GM11168 (cell line): ENCODE measurements around the gene YKT6.
"Not testable (repeated sequence)": the region's sequence is repeated elsewhere in the genome, so short reads cannot be mapped to it uniquely, and the experiment has no call there.

Experiments
- in situ Hi-C: fragments of 300-500 bp; cut with MboI; formaldehyde crosslinking; loops from one replicate; pipeline ENCODE4 v1.12.0; 2022; ENCODE audit warnings: low sequenced_read_pairs; ENCODE audit not compliant: unreplicated experiment

The YKT6 gene

DNA sequence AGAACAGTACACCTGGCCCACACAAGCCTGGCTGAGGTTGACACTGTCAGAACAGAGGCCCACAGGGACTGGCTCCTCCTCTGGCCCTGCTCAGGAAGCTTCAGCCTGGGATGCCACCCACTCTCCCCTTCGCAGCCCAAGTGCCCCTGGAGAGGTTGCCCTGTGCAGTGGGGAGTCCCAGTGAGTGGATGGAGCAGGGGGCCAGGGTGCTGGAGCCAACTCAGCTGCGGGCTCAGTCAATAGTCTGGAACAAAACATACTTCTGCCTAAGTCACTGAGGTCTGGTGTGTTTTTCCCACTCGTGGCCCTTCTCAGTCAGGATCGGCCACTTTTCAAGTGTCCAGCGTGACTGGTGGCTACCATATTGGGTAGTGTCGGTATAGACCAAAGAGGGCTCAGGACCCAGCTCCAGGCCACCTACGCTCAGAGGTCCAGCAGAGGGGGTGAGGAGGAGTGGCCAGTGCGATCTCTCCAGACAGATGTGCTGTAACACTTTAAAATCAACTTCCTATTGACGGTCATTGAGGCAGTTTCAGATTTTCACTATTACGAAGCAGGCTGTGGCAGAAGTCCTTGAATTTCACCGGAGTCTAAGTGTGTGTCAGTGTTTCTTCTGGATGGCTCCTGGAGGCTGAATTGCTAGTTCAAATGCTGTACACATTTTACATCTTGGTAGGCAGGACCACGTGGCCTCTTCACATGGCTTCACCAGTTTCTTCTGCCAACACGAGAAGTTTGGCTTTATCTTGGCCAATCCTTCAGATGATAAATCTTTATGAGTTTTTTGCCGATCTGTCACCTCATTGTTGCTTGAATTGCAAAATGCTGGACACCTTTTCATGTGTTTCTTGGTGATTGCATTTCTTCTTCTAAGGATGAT, 10.5 kb upstream of the YKT6 start:
- in situ Hi-C loops, result no loop called here

DNA sequence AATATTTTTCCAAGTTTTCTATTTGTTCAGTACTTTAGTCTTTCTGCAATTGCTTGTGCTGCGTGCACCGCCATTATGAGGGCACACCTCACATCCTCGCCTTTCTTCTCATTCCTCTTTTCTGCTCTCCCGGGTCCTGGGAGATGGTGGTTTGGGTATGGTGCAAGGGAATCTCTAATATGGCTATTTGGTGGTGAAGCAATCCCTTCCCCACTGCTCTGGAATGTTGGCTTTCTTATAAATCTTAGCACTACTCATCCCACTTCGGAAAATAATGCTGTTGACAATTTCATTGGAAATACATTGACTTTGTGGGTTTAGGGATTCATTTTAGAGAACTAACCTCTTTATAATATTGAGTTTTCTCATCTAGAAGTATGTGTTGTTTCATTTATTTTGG, 9.6 kb upstream of the YKT6 start:
- in situ Hi-C loops, result no loop called here

- in situ Hi-C loops, result no loop called here
These were observed 7.6 kb upstream of the YKT6 start for GRCh38 chr7:44193011-44193802.

- in situ Hi-C loops, result no loop called here
These were observed 6.7 kb upstream of the YKT6 start for GRCh38 chr7:44194069-44194468.

GRCh38 chr7:44194562-44195145, 6.1 kb upstream of the YKT6 start:
- in situ Hi-C loops, result no loop called here

- in situ Hi-C loops, result no loop called here
These were observed 4.9 kb upstream of the YKT6 start for GRCh38 chr7:44195889-44196288.

DNA sequence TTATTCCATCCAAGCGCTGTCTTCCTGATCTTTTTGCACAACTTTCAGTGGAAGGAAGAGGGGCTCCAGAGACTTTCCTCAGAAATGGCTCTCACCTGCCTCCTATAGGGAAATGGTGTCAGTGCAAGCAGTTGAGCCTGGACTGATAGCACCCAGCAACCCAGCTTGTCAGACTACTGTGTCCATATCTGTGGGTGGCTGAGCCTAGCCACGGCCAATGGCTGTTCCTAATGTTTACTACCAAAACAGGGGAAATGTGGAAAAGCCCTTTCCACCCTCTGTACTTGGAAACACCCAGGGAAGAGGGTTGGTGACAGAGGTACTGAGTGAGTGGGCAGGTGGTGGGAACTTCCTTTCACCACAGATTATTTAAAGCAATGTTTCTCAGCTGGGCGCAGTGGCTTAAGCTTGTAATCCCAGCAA, 4.3 kb upstream of the YKT6 start:
- in situ Hi-C loops, result no loop called here

- in situ Hi-C loops, result no loop called here
These were observed 3.3 kb upstream of the YKT6 start for GRCh38 chr7:44197474-44197873.

DNA sequence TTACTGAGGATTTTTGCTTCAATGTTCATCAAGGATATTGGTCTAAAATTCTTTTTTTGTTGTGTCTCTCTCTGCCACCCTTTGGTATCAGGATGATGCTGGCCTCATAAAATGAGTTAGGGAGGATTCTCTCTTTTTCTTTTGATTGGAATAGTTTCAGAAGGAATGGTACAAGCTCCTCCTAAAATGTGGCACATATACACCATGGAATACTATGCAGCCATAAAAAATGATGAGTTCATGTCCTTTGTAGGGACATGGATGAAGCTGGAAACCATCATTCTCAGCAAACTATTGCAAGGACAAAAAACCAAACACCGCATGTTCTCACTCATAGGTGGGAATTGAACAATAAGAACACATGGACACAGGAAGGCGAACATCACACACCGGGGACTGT, 615 bp upstream of the YKT6 start:
- in situ Hi-C loops, result not testable (repeated sequence)

- in situ Hi-C loops, result no loop called here
These were observed 1.0 kb downstream of the YKT6 start for GRCh38 chr7:44201813-44202212.

GRCh38 chr7:44206008-44206407, 5.2 kb downstream of the YKT6 start:
- in situ Hi-C loops, result no loop called here

DNA sequence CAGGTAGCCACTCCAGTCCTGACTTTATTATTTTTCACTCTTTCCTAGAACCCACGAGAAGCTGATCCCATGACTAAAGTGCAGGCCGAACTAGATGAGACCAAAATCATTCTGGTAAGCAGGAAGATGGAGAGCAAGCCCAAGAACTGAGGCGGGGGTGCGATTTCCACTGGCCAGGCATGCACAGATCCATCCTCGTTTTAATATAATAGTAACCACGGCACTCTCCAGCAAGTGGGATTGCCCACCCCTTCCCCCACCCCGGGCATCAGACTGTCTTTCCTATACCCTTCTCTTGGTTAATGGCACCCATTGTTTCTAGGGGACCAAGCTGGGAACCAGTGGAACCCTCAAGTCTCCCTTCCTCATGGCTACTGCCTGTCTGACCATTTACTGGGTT, 7.3 kb downstream of the YKT6 start:
- in situ Hi-C loops, result no loop called here

GRCh38 chr7:44210107-44210506, 9.3 kb downstream of the YKT6 start:
- in situ Hi-C loops, result no loop called here

- in situ Hi-C loops, result no loop called here
These were observed 10.4 kb downstream of the YKT6 start for GRCh38 chr7:44211126-44211675.

DNA sequence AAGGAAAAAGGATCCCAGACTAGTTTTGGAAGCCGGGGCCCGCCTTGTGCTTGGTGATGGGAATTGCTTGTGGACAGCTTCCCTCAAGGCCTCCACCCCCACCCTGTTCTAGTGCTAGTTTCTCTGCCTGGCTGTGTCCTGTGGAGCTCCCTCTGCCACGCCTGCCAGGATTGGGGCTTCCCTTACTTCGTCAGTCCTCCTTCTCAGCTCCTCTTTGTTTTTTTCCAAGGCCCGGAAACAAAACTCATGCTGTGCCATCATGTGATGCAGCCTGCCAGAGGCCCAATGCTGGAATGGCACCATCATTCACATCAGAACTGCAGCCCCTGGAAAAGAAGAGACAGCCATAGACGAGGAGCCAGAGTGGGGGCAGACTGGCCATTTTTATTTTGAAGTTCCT, 11.2 kb downstream of the YKT6 start:
- in situ Hi-C loops, result no loop called here

- in situ Hi-C loops, result no loop called here
These were observed 11.9 kb downstream of the YKT6 start for GRCh38 chr7:44212581-44213184.

GRCh38 chr7:44213206-44213876, 12.6 kb downstream of the YKT6 start:
- in situ Hi-C loops, result no loop called here

- in situ Hi-C loops, result no loop called here
These were observed 13.2 kb downstream of the YKT6 start for GRCh38 chr7:44213877-44214388.

DNA sequence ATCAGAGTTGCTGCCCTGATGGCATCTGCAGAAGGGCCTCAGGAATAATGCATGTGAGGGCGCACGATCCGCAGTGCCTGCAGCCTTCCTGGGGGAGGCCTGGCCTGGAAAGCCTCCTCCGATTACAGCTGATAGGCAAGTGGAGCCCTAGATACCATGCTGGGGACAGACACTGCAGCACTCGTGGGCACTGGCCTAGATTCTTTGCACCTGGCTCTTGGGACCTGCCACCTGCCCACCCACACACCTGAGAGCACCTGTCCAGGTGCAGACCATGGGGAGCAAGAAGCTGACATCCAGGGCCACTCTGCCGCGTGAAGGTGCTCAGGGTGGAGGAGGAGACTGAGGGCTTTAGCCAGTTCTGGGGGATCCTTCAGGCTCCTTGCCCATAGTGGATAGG, 14.8 kb downstream of the YKT6 start:
- in situ Hi-C loops, result no loop called here

DNA sequence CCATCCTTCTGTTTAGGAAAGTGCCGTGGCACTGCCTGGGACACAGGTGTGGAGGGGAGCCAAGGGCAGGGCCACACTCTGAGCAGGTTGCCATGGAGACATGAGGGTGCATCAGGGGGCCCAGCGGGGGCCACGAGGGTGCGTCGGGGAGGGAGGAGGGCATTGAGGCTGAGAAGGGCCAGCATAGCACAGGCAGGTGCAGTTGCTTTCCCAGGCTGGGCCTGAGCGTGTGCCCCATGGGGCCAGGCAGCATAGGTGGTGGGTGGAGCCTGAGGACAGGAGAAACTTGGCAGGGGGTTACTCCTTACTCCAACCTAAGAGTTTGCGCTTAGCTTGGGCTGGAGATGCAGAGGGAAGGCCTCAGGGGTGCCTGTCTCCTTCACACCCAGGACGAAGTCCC, 15.2 kb downstream of the YKT6 start:
- in situ Hi-C loops, result no loop called here
